Activated CD8-positive, alpha-beta memory T cell treated with anti-CD3 and anti-CD28 coated beads, Interleukin-2, amount 50 U/mL, for 48 hours (primary cell): ENCODE results near the gene GOLGB1.

ENCODE experiments used
- DNase-seq: peaks from one replicate; pipeline ENCODE4 v3.0.0-alpha.2; 2020

GOLGB1 gene

DNA sequence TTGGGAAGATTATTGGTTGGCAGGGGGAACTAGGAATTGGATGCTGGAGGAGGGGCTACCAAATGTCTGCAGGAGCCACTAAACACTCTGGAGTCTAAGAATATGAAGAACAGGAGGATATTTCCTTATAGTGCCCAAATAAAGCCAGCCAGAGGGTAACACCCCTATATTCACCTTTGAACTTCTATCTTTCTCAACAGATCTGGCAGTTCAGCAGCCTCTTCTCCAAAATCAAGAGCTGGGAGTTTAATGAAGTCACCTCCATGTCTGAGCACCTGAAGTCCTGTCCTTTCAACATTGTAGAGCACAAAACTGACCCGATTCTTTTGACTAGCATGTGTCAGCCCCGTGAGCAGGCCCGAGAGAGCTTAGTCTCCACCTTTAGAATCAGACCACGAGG, 123.0 kb downstream of the GOLGB1 start:
- DNase-seq = no peak

DNA sequence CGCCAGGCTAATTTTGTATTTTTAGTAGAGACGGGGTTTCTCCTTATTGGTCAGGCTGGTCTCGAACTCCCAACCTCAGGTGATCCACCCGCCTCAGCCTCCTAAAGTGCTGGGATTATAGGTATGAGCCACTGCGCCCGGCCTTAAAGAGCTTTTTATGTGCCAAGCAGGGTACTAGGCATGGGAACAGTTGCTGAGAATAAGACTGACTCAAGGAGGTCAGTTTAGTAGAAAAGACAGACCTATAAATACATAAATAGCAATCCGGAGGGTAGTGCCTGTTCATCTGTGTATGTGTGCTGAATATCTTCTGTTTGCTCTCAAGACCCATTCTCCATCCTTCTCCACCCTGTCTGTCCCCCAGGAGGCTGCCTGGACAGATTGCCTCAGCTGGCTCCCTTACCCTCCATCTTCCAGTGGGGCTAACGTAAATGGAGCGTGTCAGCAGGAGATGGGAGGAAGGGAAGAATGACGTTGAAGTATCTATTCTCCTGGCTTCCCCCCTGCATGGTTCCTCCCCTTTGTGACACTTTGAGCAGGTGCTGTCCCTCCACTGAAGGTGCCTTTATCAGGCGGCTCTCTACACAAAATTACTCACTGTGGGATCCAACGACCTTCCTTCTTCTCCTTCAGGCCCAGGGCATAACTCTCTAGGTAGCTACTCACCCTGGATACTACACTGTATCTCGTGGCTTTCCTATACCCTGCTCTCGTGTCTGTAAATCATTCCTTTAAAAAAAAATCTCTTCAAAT, 125.2 kb downstream of the GOLGB1 start:
- DNase-seq = no peak

DNA sequence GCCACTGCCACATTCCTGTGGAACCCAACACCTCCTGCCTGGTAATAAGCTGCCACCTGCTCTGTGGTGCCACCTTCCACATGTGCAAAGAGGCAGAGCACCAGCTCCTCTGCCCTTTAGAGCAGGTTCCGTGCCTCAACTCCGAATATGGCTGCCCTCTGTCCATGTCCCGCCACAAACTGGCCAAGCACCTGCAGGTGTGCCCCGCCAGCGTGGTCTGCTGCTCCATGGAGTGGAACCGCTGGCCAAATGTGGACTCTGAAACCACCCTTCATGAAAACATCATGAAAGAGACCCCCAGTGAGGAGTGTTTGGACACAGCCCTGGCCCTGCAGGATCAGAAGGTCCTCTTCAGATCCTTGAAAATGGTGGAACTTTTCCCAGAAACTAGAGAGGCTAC, 128.1 kb downstream of the GOLGB1 start:
- DNase-seq = no peak

DNA sequence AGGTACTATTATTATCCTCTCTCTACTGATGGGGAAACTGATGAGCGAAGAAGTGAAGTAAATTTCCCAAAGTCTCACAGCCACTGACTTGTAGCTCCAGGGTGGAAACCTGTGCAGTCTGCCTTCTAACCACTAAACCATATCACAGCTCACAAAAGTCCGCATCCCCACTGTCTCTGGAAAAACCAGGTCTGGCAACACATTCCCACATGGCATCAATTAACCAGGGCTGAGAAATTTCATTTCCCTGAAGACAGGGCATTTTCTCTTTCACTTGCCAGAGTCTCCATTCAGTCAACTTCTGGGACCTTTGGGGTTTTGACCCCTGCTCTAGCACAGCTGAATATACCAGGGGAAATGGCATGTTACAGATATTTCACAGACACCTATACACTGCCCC, 129.8 kb downstream of the GOLGB1 start:
- no peak for DNase-seq
